AG09319 (cell line): Measurements from ENCODE around the gene JAML.

Experiments used
- DNase-seq: peaks from one replicate; pipeline ENCODE4 v3.0.0-alpha.2; 2010; ENCODE audit warnings: low read depth; ENCODE audit errors: extremely low read depth
- CTCF ChIP-seq: IDR thresholded peaks from 2 replicates; pipeline ENCODE4 v1.5.1; 2011; ENCODE audit warnings: low read depth, mild to moderate bottlenecking, inconsistent platforms, low read length, moderate library complexity

The JAML gene

GRCh38 chr11:118239509-118240205 is 14.8 kb upstream of the JAML start:
- DNase-seq = no peak
- no peak for TF ChIP-seq CTCF

- DNase-seq = no peak
- TF ChIP-seq CTCF = no peak
Observed at GRCh38 chr11:118238929-118239328, 14.1 kb upstream of the JAML start.

GRCh38 chr11:118238421-118238820 is 13.6 kb upstream of the JAML start:
- TF ChIP-seq CTCF = no peak
- DNase-seq = no peak

- TF ChIP-seq CTCF = no peak
Observed at GRCh38 chr11:118236170-118236569, 11.4 kb upstream of the JAML start.

GRCh38 chr11:118234833-118235232 is 10.0 kb upstream of the JAML start:
- TF ChIP-seq CTCF = no peak
- DNase-seq = no peak

More at GRCh38 chr11:118236170-118236569, 11.4 kb upstream of the JAML start:
- no peak for DNase-seq

GRCh38 chr11:118233850-118234249 is 9.0 kb upstream of the JAML start:
- no peak for DNase-seq
- no peak for TF ChIP-seq CTCF

- no peak for DNase-seq
- TF ChIP-seq CTCF = no peak
Observed at GRCh38 chr11:118233377-118233776, 8.6 kb upstream of the JAML start.
